ENCODE measurements around the gene TSFM.
A peak's percentile ranks its signal among the peaks of the same experiment; 100 is the strongest.

Gene TSFM

GRCh38 chr12:57829025-57829777 lies 46.6 kb downstream of the TSFM start:
- Histone ChIP-seq H3K4me3 (no peak overlapping the region), H3K9ac (peak overlapping the region in 5 of 11 experiments; percentile 6 to 49 (median 22); a peak in 7 of 22 replicates), H3K36me3 (peaks cover 52 to 73% (median 58%) of the 10 kb centered on the region in 11 experiments), H3K4me2 (peak overlapping the region in 3 of 11 experiments; percentile 30 to 99 (median 96); a peak in 5 of 22 replicates), H4K20me1 (peaks cover 62 to 100% (median 94%) of the 10 kb centered on the region in 11 experiments), H3K27ac (peak overlapping the region in 3 of 11 experiments; percentile 25 to 51 (median 40); a peak in 4 of 22 replicates), H3K27me3 (no peaks in the 10 kb centered on the region), H3K9me3 (replicated peaks in 1 of 11) (no peaks in the 10 kb centered on the region), H3K4me1 (peaks cover 28 to 70% (median 36%) of the 10 kb centered on the region in 10 experiments)
- TF ChIP-seq Cebpa-rat (IDR thresholded peaks at IDR 0.05): no peak

- H3K4me2 ChIP-seq: peak overlapping the region in 2 of 11 experiments; percentile 96 to 99; a peak in 4 of 22 replicates
Observed at GRCh38 chr12:57830393-57830792, 47.8 kb downstream of the TSFM start.

GRCh38 chr12:57832966-57833365 lies 50.4 kb downstream of the TSFM start:
- Histone ChIP-seq H3K4me1 (peaks cover 66 to 100% (median 74%) of the 10 kb centered on the region in 10 experiments), H3K9me3 (replicated peaks in 1 of 11) (no peaks in the 10 kb centered on the region), H4K20me1 (peaks cover 91 to 100% (median 98%) of the 10 kb centered on the region in 11 experiments), H3K27me3 (no peaks in the 10 kb centered on the region), H3K4me2 (peak overlapping the region; percentile 82 to 99 (median 95)), H3K36me3 (peaks cover 15 to 35% (median 20%) of the 10 kb centered on the region in 11 experiments), H3K9ac (peak overlapping the region in 6 of 11 experiments; percentile 0 to 37 (median 11); a peak in 4 of 22 replicates), H3K27ac (0 out of 22 replicates have a peak overlapping the region, but pooled peaks of 1 of the 11 experiments have one; percentile 31), H3K4me3 (no peak overlapping the region)
- no peak for TF ChIP-seq Cebpa-rat (IDR thresholded peaks at IDR 0.05)

More at GRCh38 chr12:57830393-57830792, 47.8 kb downstream of the TSFM start:
- Histone ChIP-seq H3K9ac (peak overlapping the region in 5 of 11 experiments; percentile 7 to 43 (median 30); a peak in 2 of 22 replicates), H3K4me3 (no peak overlapping the region), H3K36me3 (peaks cover 40 to 61% (median 46%) of the 10 kb centered on the region in 11 experiments), H3K27me3 (no peaks in the 10 kb centered on the region), H4K20me1 (peaks cover 74 to 100% (median 94%) of the 10 kb centered on the region in 11 experiments), H3K27ac (peak overlapping the region in 4 of 11 experiments; percentile 3 to 46 (median 19); a peak in 3 of 22 replicates), H3K9me3 (replicated peaks in 1 of 11) (no peaks in the 10 kb centered on the region), H3K4me1 (peaks cover 40 to 81% (median 48%) of the 10 kb centered on the region in 10 experiments)
- no peak for TF ChIP-seq Cebpa-rat (IDR thresholded peaks at IDR 0.05)

GRCh38 chr12:57833672-57834071 lies 51.1 kb downstream of the TSFM start:
- peaks cover 98 to 100% (median 100%) of the 10 kb centered on the region in 11 experiments for H4K20me1 ChIP-seq
- peak overlapping the region; percentile 82 to 99 (median 95) for H3K4me2 ChIP-seq
- no peaks in the 10 kb centered on the region for H3K9me3 ChIP-seq (replicated peaks in 1 of 11)
- H3K9ac ChIP-seq: 0 out of 22 replicates have a peak overlapping the region, but pooled peaks of 3 of the 11 experiments have one; percentile 0 to 34 (median 5)
- peaks cover 73 to 100% (median 81%) of the 10 kb centered on the region in 10 experiments for H3K4me1 ChIP-seq
- H3K4me3 ChIP-seq: no peak overlapping the region
- no peak for TF ChIP-seq Cebpa-rat (IDR thresholded peaks at IDR 0.05)
- H3K27me3 ChIP-seq: no peaks in the 10 kb centered on the region
- peaks cover 8 to 28% (median 13%) of the 10 kb centered on the region in 11 experiments for H3K36me3 ChIP-seq
- H3K27ac ChIP-seq: no peak overlapping the region

GRCh38 chr12:57834086-57834876 lies 51.7 kb downstream of the TSFM start:
- Histone ChIP-seq H3K4me2 (peak overlapping the region; percentile 82 to 99 (median 95)), H3K27me3 (no peaks in the 10 kb centered on the region), H3K4me1 (peaks cover 79 to 100% (median 85%) of the 10 kb centered on the region in 10 experiments), H3K9ac (0 out of 22 replicates have a peak overlapping the region, but pooled peaks of 2 of the 11 experiments have one; percentile 6 to 8), H3K27ac (0 out of 22 replicates have a peak overlapping the region, but pooled peaks of 1 of the 11 experiments have one; percentile 5), H4K20me1 (peaks cover 99 to 100% (median 100%) of the 10 kb centered on the region in 11 experiments), H3K36me3 (peaks cover 2 to 22% (median 7%) of the 10 kb centered on the region in 11 experiments; a peak in 20 of 22 replicates), H3K9me3 (replicated peaks in 1 of 11) (no peaks in the 10 kb centered on the region), H3K4me3 (no peak overlapping the region)
- TF ChIP-seq Cebpa-rat (IDR thresholded peaks at IDR 0.05): no peak

GRCh38 chr12:57835366-57836288 lies 53.0 kb downstream of the TSFM start:
- H4K20me1 ChIP-seq: peaks cover 100% of the 10 kb centered on the region in 11 experiments
- peak overlapping the region; percentile 15 to 62 (median 40); a peak in 16 of 22 replicates for H3K9ac ChIP-seq
- peak overlapping the region in 7 of 10 experiments; percentile 4 to 55 (median 26); a peak in 7 of 20 replicates for H3K4me3 ChIP-seq
- H3K9me3 ChIP-seq (replicated peaks in 1 of 11): no peaks in the 10 kb centered on the region
- peaks cover 0 to 16% (median 0%) of the 10 kb centered on the region in 11 experiments; a peak in 5 of 22 replicates for H3K36me3 ChIP-seq
- TF ChIP-seq Cebpa-rat (IDR thresholded peaks at IDR 0.05): no peak
- peaks cover 92 to 100% (median 97%) of the 10 kb centered on the region in 10 experiments for H3K4me1 ChIP-seq
- peak overlapping the region in 10 of 11 experiments; percentile 7 to 71 (median 59); a peak in 19 of 22 replicates for H3K27ac ChIP-seq
- H3K4me2 ChIP-seq: peak overlapping the region; percentile 82 to 99 (median 95)
- H3K27me3 ChIP-seq: no peaks in the 10 kb centered on the region

- Histone ChIP-seq H3K36me3 (peaks cover 0 to 13% (median 0%) of the 10 kb centered on the region in 11 experiments; a peak in 5 of 22 replicates), H3K9me3 (replicated peaks in 1 of 11) (no peaks in the 10 kb centered on the region), H4K20me1 (peaks cover 100% of the 10 kb centered on the region in 11 experiments), H3K4me3 (peak overlapping the region; percentile 14 to 55 (median 26); a peak in 16 of 20 replicates), H3K27me3 (no peaks in the 10 kb centered on the region), H3K4me1 (peaks cover 99 to 100% (median 100%) of the 10 kb centered on the region in 10 experiments), H3K27ac (peak overlapping the region in 10 of 11 experiments; percentile 7 to 71 (median 59); a peak in 18 of 22 replicates), H3K4me2 (peak overlapping the region; percentile 82 to 99 (median 95)), H3K9ac (peak overlapping the region; percentile 15 to 62 (median 40); a peak in 18 of 22 replicates)
- no peak for TF ChIP-seq Cebpa-rat (IDR thresholded peaks at IDR 0.05)
Observed at GRCh38 chr12:57836442-57837375, 54.1 kb downstream of the TSFM start.

Data from BLaER1 treated with 17β-estradiol and CSF1 and Interleukin-3, amounts not matched to agents 10 nM and 100 nM (cell line).